Vagina (tissue), 2 donors: ENCODE results near the gene CBFA2T3.

Experiments used
- CTCF ChIP-seq, 3 experiments: fragments of 450-650 bp in 2 of 3; fragments of 200-600 bp in 1 of 3; sonication (generic) in 1 of 3; IDR thresholded peaks; one replicate each; pipeline ENCODE4 v1.5.1; 2017 to 2019; ENCODE audit warnings: antibody characterized with exemption in 3 of 3, mild to moderate bottlenecking in 2 of 3, moderate library complexity in 2 of 3
- POLR2A ChIP-seq, 2 donors: fragments of 450-650 bp; IDR thresholded peaks; one replicate each; pipeline ENCODE4 v1.6.1; 2017; ENCODE audit warnings: antibody characterized with exemption in 2 of 2, mild to moderate bottlenecking in 2 of 2, moderate library complexity in 2 of 2

DNA sequence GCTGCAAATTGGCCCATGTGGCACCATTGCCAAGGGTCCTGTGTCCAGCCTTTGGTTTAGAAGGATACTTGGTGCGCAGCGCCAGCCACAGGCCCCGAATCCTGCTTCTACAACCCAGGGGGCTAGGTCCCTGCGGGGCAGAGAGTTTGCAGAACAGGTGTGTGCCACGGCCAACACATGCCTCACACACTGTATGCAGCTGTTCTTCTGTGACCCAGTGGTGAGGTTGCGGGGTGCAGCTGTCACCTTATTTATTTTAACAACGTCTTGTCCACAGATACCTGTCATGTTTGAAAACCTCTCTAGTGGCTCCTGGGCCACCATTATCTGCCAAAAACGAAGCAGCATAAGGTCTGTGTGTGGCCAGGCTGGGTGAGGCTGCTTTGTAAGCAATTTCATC is 11.6 kb downstream of the CBFA2T3 start:
- TF ChIP-seq CTCF (IDR thresholded peaks at IDR 0.05): no peak
- no peak for TF ChIP-seq POLR2A (IDR thresholded peaks at IDR 0.05)
